Tibial nerve (tissue), 4 donors: Measurements from ENCODE around the gene TARBP2. TPM values are rescaled to one million over a fixed set of nuclear protein-coding genes. Genes with fewer than 3 reads are reported as not detected.

Experiments
- DNase-seq, 2 donors: peaks; one replicate each; pipeline ENCODE4 v3.0.0-alpha.2; 2019; ENCODE audit warnings: low spot score in 2 of 2
- H3K27ac ChIP-seq, 4 donors: fragments of 200-600 bp; sonication (generic) in 3 of 4; one replicate each; pipeline ENCODE4 v1.5.1; 2017 to 2019; ENCODE audit warnings: mild to moderate bottlenecking in 1 of 4
- H3K27me3 ChIP-seq, 2 donors: fragments of 200-600 bp; sonication (generic) in 1 of 2; one replicate each; pipeline versions ENCODE4 v1.5.1 to v1.6.0; 2017 to 2019
- H3K36me3 ChIP-seq, 3 donors: fragments of 200-600 bp; sonication (generic); one replicate each; pipeline ENCODE4 v1.5.1; 2018 to 2019
- H3K4me1 ChIP-seq, 4 donors: fragments of 200-600 bp; sonication (generic) in 3 of 4; one replicate each; pipeline ENCODE4 v1.5.1; 2017 to 2019
- H3K4me3 ChIP-seq, 4 donors: fragments of 200-600 bp; sonication (generic) in 3 of 4; one replicate each; pipeline ENCODE4 v1.5.1; 2017 to 2019; ENCODE audit warnings: mild to moderate bottlenecking in 1 of 4, moderate library complexity in 1 of 4
- H3K9me3 ChIP-seq, 4 donors: fragments of 200-600 bp; sonication (generic) in 3 of 4; one replicate each; pipeline ENCODE4 v1.5.1; 2017 to 2019
- CTCF ChIP-seq, 5 experiments: fragments of 200-600 bp in 3 of 5; fragments of 450-650 bp in 2 of 5; sonication (generic) in 3 of 5; IDR thresholded peaks; one replicate each; pipeline ENCODE4 v1.5.1; 2016 to 2019; ENCODE audit warnings: antibody characterized with exemption in 5 of 5, mild to moderate bottlenecking in 3 of 5, moderate library complexity in 2 of 5
- EP300 ChIP-seq, 2 donors: sonication (generic); formaldehyde crosslinking; IDR thresholded peaks; one replicate each; pipeline ENCODE4 v1.6.1; 2017; ENCODE audit warnings: antibody characterized with exemption in 2 of 2, mild to moderate bottlenecking in 1 of 2
- POLR2A ChIP-seq, 2 donors: fragments of 450-650 bp; IDR thresholded peaks; one replicate each; pipeline ENCODE4 v1.6.1; 2017; ENCODE audit warnings: antibody characterized with exemption in 2 of 2, mild to moderate bottlenecking in 2 of 2, moderate library complexity in 2 of 2
- WGBS, 2 donors: methylation state at CpG; one replicate each; pipeline ENCODE4 v1.1.5; 2018; 5-methylcytosine and 5-hydroxymethylcytosine counted together
- total RNA-seq, 4 donors: library from RNA; depleted of rRNA; stranded (reverse); fragments of >200 nt; gene quantifications; one replicate each; pipeline ENCODE4 v1.1.0, GENCODE V29; 2016

TARBP2 gene
- total RNA-seq, 4 donors from 2014 or later = 25.3 to 56.4 (median 36.1) TPM

DNA sequence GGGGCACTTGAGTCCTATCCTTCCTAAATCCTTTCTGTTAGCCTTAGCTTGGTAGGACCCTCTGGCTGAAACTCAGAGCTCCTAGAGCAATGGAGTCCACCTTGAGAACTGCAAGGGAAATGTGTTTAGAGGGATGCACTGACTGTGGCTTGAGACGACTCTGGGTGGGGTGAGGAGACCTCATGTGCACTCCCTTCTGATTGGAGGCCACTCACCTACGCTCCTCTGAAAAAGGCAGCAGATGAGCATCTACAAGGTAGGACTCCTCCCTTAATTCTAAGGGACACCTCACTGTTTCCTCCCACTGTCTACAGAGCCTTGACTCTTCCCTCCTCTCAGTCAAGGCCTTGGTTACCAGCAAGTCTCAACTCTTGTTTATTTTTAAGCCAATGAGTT, 2.9 kb upstream of the TARBP2 start:
- 76 to 80% methylated on average over 2 of the region's 2 CpGs for WGBS, 2 donors
- peak overlapping the region in 2 of 4 donors; percentile 98 to 100 for H3K27ac ChIP-seq
- peak overlapping the region in 1 of 4 donors; percentile 77 for H3K4me3 ChIP-seq
- H3K27me3 ChIP-seq = no peaks in the 10 kb centered on the region
- H3K9me3 ChIP-seq = no peaks in the 10 kb centered on the region
- TF ChIP-seq CTCF (IDR thresholded peaks at IDR 0.05) = no peak
- no peak for TF ChIP-seq POLR2A (IDR thresholded peaks at IDR 0.05)
- no peak for TF ChIP-seq EP300 (IDR thresholded peaks at IDR 0.05)
- no peak for DNase-seq
- H3K36me3 ChIP-seq = peaks cover 0 to 3% (median 0%) of the 10 kb centered on the region in 3 donors
- H3K4me1 ChIP-seq = peaks cover 2 to 68% (median 34%) of the 10 kb centered on the region in 4 donors

GRCh38 chr12:53499266-53500141, 1.6 kb upstream of the TARBP2 start, which contains the start of gene MAP3K12:
MAP3K12 (minus strand) TSS chr12:53499458; CDS start chr12:53487391, 12,067 bp downstream.
- Histone ChIP-seq H3K9me3 (no peaks in the 10 kb centered on the region), H3K36me3 (peaks cover 0 to 10% (median 0%) of the 10 kb centered on the region in 3 donors), H3K4me1 (peaks cover 2 to 65% (median 30%) of the 10 kb centered on the region in 4 donors), H3K27me3 (no peaks in the 10 kb centered on the region), H3K27ac (peak within 1 kb of the TSS; percentile 94 to 100 (median 98)), H3K4me3 (peak within 1 kb of the TSS; percentile 76 to 83 (median 77))
- TF ChIP-seq CTCF (IDR thresholded peaks at IDR 0.05) = peak in 1 of 5 experiments; percentile 8
- no peak for TF ChIP-seq POLR2A (IDR thresholded peaks at IDR 0.05)
- peak; percentile 56 to 68 for DNase-seq
- 1% methylated on average over 49 to 51 of the region's 51 CpGs for WGBS, 2 donors

GRCh38 chr12:53500142-53500775, 824 bp upstream of the TARBP2 start:
- H3K27me3 ChIP-seq = no peaks in the 10 kb centered on the region
- no peaks in the 10 kb centered on the region for H3K9me3 ChIP-seq
- H3K27ac ChIP-seq = peak overlapping the region; percentile 94 to 100 (median 98)
- peaks cover 0 to 18% (median 0%) of the 10 kb centered on the region in 3 donors for H3K36me3 ChIP-seq
- peak; percentile 74 to 91 for DNase-seq
- WGBS, 2 donors = 1% methylated on average over 17 of the region's 17 CpGs
- peak overlapping the region; percentile 76 to 83 (median 77) for H3K4me3 ChIP-seq
- TF ChIP-seq EP300 (IDR thresholded peaks at IDR 0.05) (peak in 1 of 2 donors; percentile 96), CTCF (IDR thresholded peaks at IDR 0.05) (no peak), POLR2A (IDR thresholded peaks at IDR 0.05) (peak; percentile 95 to 97)
- H3K4me1 ChIP-seq = peaks cover 2 to 70% (median 32%) of the 10 kb centered on the region in 4 donors

DNA sequence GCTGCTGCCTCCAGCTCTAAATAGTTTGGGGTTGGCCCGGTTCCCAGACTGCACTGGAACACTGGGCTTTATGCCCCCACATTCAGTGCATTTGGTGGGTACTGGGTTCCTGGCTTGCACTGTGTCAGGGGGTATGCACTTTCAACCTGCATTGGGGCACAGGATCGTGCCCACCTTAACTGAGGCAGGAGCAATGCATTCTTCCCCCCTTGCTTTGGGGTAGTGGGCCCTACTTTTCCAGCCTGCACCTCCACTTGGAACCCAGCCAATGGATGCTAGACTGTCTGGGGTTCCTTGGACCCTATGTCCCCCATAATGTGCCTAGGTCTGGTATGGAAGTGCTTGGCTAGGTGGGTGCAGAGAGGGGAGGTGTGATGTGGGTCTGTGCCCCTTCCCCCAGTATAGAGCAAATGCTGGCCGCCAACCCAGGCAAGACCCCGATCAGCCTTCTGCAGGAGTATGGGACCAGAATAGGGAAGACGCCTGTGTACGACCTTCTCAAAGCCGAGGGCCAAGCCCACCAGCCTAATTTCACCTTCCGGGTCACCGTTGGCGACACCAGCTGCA, 615 bp downstream of the TARBP2 start:
- Histone ChIP-seq H3K27me3 (no peaks in the 10 kb centered on the region), H3K36me3 (peaks cover 0 to 32% (median 3%) of the 10 kb centered on the region in 3 donors), H3K4me3 (peak overlapping the region; percentile 49 to 83 (median 76)), H3K27ac (peak overlapping the region; percentile 94 to 100 (median 98)), H3K4me1 (peaks cover 2 to 70% (median 26%) of the 10 kb centered on the region in 4 donors), H3K9me3 (no peaks in the 10 kb centered on the region)
- 65 to 68% methylated on average over 8 to 10 of the region's 10 CpGs for WGBS, 2 donors
- TF ChIP-seq CTCF (IDR thresholded peaks at IDR 0.05) (no peak), POLR2A (IDR thresholded peaks at IDR 0.05) (no peak), EP300 (IDR thresholded peaks at IDR 0.05) (no peak)
- DNase-seq = no peak
